Activated CD4-positive, CD25-positive, alpha-beta regulatory T cell treated with anti-CD3 and anti-CD28 coated beads, Interleukin-2, amount 50 U/mL, for 72 hours (primary cell): ENCODE data around the gene ZNF665.
"Not testable (repeated sequence)": the region's sequence is repeated elsewhere in the genome, so short reads cannot be mapped to it uniquely, and the experiment has no call there.

ENCODE experiments used
- DNase-seq: peaks from one replicate; pipeline ENCODE4 v3.0.0; 2021

Gene ZNF665

GRCh38 chr19:53156850-53157249 is 36.3 kb downstream of the ZNF665 start:
- DNase-seq, result no peak

GRCh38 chr19:53147645-53148044 is 45.5 kb downstream of the ZNF665 start:
- no peak for DNase-seq

- no peak for DNase-seq
Measured at GRCh38 chr19:53140351-53140750, 52.8 kb downstream of the ZNF665 start.

GRCh38 chr19:53136432-53136831 is 56.7 kb downstream of the ZNF665 start:
- no peak for DNase-seq

DNA sequence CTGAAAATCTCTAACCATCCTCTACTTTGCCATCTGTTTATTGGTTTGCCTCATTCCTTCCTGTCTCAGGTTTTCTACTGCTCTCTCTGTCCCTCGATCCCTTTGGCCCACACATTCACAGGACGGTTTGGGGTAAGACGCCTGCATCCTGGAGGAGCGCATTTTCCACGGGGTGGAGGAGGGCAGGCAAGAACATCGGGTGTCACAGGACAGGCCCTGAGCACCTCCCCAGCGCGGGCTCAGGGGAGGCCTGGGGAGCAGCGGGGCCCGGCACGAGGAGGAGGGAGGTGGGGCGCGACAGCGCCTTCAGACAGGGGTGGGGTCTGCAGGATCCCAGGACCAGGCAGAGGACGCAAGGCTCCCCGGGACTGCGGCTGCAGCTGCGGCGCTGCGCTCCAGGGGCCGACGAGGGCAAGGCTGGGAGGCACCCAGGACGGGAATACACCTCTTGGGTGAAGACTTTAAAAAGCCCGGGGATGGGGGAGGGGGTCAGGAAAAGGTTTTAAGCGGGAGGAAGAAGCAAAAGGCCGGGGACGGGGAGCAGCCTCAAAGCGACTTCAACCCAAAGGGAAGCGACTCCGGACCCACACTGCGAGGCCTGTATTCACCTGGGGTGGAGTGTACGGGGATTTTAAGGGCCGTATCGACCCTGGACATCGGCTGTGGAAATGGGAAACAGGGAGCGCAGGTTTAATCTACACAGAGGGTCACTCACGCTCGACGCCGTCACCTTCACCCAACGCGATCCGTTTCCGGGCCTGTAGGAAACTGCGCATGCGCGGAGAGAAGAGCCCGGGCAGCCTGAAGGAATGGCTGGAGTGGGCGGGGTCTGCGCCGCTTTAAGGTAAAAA is 60.8 kb downstream of the ZNF665 start, which contains the start of gene ZNF415:
Gene ZNF415, minus strand, starts transcription at position 770 of the 851 bp plus-strand sequence. CDS start 10,234 bp downstream, outside the sequence.
- DNase-seq, result peak; percentile 70

DNA sequence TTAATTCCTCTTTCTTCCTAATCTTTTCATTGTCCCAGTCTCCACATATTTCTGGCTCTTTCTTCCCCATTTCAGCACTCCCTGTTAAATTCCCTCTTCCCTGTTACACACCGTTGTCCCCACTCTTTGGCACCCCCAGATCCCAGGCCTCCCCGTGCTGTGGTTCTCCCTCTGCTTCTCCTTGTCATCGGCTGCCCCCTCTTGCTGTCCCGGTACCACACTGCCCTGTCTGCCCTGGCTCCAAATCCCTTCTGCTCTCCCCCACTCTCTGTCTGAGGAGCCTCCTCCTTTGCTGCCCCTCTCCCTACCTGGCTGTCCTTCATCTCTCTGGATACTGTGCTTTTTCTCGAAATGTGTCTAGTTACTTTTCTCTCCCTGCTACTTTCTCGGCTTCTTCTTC is 61.4 kb downstream of the ZNF665 start:
- DNase-seq, result no peak

DNA sequence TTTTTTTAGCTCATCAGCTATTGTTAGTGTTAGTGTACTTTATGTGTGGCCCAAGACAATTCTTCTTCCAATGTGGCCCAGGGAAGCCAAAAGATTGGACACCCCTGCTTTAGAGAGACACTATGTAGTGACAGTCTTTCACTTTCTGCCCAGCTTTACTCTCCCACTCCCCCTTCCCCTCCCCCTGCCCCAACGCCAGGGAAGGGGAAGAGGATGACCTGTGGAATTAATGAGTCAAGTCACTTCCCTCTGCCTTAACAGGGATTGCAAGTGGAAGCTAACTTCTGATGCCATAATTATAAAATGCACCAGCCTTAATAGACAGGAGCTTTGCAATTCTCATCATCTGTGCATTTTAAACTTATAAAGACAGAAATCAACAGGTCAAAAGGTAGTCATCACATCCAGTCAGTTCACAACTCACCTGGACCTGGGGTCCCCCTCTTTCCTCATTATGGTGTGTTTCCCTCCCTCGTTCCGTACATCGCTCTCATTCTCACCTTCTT is 62.0 kb downstream of the ZNF665 start:
- no peak for DNase-seq

DNA sequence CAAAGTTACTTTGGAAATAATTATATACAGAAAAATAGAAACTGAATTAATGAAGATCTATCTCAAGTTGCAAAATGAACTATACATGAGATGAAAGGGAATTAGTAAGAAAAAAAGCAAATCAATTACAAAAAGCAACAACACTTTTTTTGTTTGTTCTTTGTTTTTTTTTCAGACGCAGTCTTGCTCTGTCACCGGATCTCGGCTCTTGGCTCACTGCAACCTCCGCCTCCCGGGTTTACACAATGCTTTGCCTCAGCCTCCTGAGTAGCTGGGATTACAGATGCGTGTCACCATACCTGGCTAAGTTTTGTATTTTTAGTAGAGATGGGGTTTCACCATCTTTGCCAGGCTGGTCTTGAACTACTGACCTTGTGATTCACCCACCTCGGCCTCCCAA is 62.7 kb downstream of the ZNF665 start:
- no peak for DNase-seq

DNA sequence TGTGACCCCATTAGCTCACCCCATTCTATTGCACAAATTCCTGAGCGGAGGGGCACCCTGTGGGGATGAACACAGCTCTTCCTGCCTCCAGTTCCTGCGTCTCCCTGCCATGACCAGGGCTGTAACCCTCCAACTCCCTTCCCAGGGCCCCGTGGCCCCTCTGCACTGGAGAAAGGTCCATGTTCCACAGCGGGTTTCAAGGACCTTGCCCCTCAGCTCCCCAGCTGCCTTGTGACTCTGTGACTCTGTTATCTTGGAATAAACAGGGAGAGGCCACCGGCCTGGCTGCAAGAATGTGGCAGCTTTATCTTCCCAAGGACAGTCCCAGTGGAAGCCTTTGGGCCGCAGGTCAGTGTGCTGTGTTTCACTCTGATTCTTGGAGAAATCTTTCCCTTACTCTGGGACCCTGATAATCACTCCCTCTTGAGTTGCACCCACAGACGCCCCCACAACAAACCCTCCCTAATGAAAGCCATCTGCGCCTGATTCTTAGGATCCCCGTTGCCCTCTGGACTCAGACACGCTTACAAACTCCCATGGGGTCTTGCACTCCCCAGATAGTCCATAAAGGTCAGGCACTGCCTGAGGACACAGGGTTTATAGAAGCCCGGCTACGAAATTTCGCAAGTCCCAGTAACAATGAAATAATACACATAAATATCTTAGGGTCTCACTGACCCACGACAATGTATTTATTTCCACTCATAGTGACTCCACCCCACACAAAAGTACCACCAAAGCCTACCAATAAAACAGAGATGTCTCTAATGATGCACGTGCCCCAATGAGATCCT is 66.2 kb downstream of the ZNF665 start:
- DNase-seq, result not testable (repeated sequence)

GRCh38 chr19:53123400-53123799 is 69.8 kb downstream of the ZNF665 start:
- DNase-seq, result no peak
